ENCODE results near the gene KEL. TPM values are rescaled to one million over a fixed set of nuclear protein-coding genes. Genes with fewer than 3 reads are reported as not detected.

The KEL gene
- total RNA-seq, 3 donors from 2014 or later: 0.16 to 4.3 (median 2.2) TPM

GRCh38 chr7:142935941-142936565 is 26.1 kb downstream of the KEL start:
- H3K4me1 ChIP-seq: no peaks in the 10 kb centered on the region
- intact Hi-C loops (cut with DNase I; ENCODE audit: low total_unique reads): no loop called here
- no peak overlapping the region for H3K27ac ChIP-seq
- H3K27me3 ChIP-seq: no peaks in the 10 kb centered on the region
- TF ChIP-seq CTCF (IDR thresholded peaks at IDR 0.05) (no peak), POLR2AphosphoS5 (IDR thresholded peaks at IDR 0.05) (no peak), POLR2A (IDR thresholded peaks at IDR 0.05) (no peak)
- no peaks in the 10 kb centered on the region for H3K9me3 ChIP-seq
- H3K4me3 ChIP-seq: no peak overlapping the region
- no peak for DNase-seq (ENCODE audit: low spot score in 2 of 2)
- H3K36me3 ChIP-seq: no peaks in the 10 kb centered on the region

DNA sequence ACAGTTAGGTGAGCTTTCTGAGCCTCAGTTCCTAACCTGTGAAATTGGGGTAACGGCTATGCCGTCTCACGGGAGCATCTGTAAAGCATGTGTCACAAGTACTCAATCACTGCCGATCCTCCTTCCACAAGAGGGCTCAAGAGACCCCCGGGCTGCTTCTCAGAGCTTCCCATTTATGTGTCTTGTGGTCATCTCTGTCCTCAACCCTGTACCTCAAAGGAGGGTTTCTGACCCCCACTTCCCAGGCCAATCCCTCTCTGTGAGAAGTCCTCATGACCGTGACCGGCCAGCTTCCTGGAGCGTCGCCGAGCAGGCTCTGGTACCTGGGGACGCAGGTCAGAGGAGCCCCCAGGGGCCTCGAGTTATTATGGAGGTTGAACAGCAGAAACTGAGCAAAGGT is 28.1 kb downstream of the KEL start:
- H3K36me3 ChIP-seq: no peaks in the 10 kb centered on the region
- no peaks in the 10 kb centered on the region for H3K9me3 ChIP-seq
- H3K4me1 ChIP-seq: no peaks in the 10 kb centered on the region
- TF ChIP-seq POLR2A (IDR thresholded peaks at IDR 0.05) (no peak), POLR2AphosphoS5 (IDR thresholded peaks at IDR 0.05) (no peak), CTCF (IDR thresholded peaks at IDR 0.05) (no peak)
- no peak for DNase-seq (ENCODE audit: low spot score in 2 of 2)
- no peaks in the 10 kb centered on the region for H3K27me3 ChIP-seq
- H3K4me3 ChIP-seq: no peak overlapping the region
- intact Hi-C loops (cut with DNase I; ENCODE audit: low total_unique reads): no loop called here
- no peak overlapping the region for H3K27ac ChIP-seq

DNA sequence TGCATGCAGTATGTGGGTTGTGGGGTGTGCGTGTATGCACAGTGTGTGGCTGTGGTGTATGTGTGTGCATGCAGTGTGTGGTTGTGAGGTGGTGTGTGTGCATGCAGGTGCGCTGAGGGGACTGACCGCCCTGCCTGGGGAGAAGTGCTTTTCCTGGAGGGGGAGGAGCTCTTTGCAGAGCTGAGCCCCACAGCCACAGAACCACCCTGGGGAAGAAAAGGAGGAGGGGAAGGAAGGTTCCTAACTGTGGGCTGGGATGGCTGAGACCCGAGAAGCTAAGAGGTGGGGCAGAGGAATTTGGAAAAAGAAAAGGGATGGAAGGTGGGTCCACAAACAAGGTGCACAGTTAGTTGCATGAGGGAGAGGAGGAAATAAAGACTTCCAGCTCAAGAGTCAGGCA is 28.5 kb downstream of the KEL start, which contains the start of gene TRPV5:
TRPV5 (minus strand) TSS at position 123 of the 400 bp plus-strand sequence. CDS start 287 bp downstream, outside the sequence.
- no peak for DNase-seq (ENCODE audit: low spot score in 2 of 2)
- Histone ChIP-seq H3K4me1 (no peaks in the 10 kb centered on the region), H3K27ac (no peak within 1 kb of the TSS), H3K9me3 (no peaks in the 10 kb centered on the region), H3K27me3 (no peaks in the 10 kb centered on the region), H3K4me3 (no peak within 1 kb of the TSS), H3K36me3 (no peaks in the 10 kb centered on the region)
- TF ChIP-seq CTCF (IDR thresholded peaks at IDR 0.05) (no peak), POLR2AphosphoS5 (IDR thresholded peaks at IDR 0.05) (no peak), POLR2A (IDR thresholded peaks at IDR 0.05) (no peak)
- intact Hi-C loops (cut with DNase I; ENCODE audit: low total_unique reads): no loop called here

GRCh38 chr7:142933092-142933475 is 29.1 kb downstream of the KEL start:
- Histone ChIP-seq H3K9me3 (no peaks in the 10 kb centered on the region), H3K36me3 (no peaks in the 10 kb centered on the region), H3K27me3 (no peaks in the 10 kb centered on the region), H3K4me3 (no peak overlapping the region), H3K4me1 (no peaks in the 10 kb centered on the region), H3K27ac (no peak overlapping the region)
- DNase-seq (ENCODE audit: low spot score in 2 of 2): no peak
- TF ChIP-seq POLR2AphosphoS5 (IDR thresholded peaks at IDR 0.05) (no peak), CTCF (IDR thresholded peaks at IDR 0.05) (no peak), POLR2A (IDR thresholded peaks at IDR 0.05) (no peak)
- intact Hi-C loops (cut with DNase I; ENCODE audit: low total_unique reads): no loop called here

GRCh38 chr7:142932386-142933091 is 29.6 kb downstream of the KEL start:
- no peak for DNase-seq (ENCODE audit: low spot score in 2 of 2)
- TF ChIP-seq POLR2A (IDR thresholded peaks at IDR 0.05) (no peak), CTCF (IDR thresholded peaks at IDR 0.05) (no peak), POLR2AphosphoS5 (IDR thresholded peaks at IDR 0.05) (no peak)
- Histone ChIP-seq H3K36me3 (no peaks in the 10 kb centered on the region), H3K27me3 (no peaks in the 10 kb centered on the region), H3K4me3 (no peak overlapping the region), H3K4me1 (no peaks in the 10 kb centered on the region), H3K9me3 (no peaks in the 10 kb centered on the region), H3K27ac (no peak overlapping the region)
- intact Hi-C loops (cut with DNase I; ENCODE audit: low total_unique reads): no loop called here
